ENCODE results near the gene RNLS.

GRCh38 chr10:88623835-88624234 lies 40.7 kb upstream of the RNLS start:
- no peak for TF ChIP-seq POLR2A (IDR thresholded peaks at IDR 0.05; ENCODE audit: low read depth, low read length)
- TF ChIP-seq TAF1 (IDR thresholded peaks at IDR 0.05; ENCODE audit: borderline replicate concordance, low read depth, low read length), result no peak
- TF ChIP-seq POLR2AphosphoS5 (IDR thresholded peaks at IDR 0.05; ENCODE audit: low read depth, low read length), result no peak
